Activated naive CD4-positive, alpha-beta T cell (primary cell): Measurements from ENCODE around the gene SLC37A3.
"Not testable (repeated sequence)": the region's sequence is repeated elsewhere in the genome, so short reads cannot be mapped to it uniquely, and the experiment has no call there.

ENCODE experiments used
- DNase-seq, 4 experiments: peaks; one replicate each; lab custom pipeline; 2025; lab: John Stamatoyannopoulos, UW

SLC37A3 gene

GRCh38 chr7:140347218-140347617 lies 51.1 kb downstream of the SLC37A3 start:
- no peak for DNase-seq

- DNase-seq: no peak
These were observed 52.9 kb downstream of the SLC37A3 start for GRCh38 chr7:140345426-140345825.

GRCh38 chr7:140342727-140343514 lies 55.4 kb downstream of the SLC37A3 start:
- no peak for DNase-seq

DNA sequence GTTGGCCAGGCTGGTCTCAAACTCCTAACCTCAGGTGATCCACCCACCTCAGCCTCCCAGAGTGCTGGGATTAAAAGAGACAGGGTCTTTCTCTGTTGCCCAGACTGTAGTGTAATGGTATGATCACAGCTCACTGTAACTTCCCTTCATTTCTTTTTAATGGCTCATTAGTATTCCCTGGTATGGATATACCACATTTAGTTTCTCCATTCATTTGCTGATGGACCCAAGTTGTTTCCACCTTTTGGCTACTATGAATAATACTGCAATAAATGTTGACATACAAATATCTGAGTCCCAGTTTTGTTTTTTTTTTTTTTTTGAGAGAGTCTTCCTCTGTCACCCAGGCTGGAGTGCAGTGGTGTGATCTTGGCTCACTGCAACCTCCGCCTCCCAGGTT lies 59.4 kb downstream of the SLC37A3 start:
- not testable (repeated sequence) for DNase-seq

GRCh38 chr7:140334341-140335057 lies 63.8 kb downstream of the SLC37A3 start:
- DNase-seq: no peak

DNA sequence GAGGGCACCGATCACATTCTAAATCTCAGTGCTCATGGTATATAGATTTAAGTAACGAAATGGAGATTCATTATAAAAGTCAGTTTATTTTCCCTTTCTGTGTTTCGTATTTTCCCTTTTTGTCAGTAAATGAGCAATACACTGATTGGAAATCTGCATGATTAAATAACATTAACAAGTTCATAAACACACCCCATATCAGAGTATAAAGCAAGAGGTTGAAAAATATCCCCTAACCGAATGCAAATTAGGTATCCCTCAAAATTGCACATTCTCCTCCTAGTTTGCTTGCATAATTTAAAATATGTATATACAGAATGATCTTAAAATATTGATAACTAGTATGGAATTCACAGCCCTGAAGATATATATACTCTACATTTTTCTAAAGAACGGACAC lies 64.6 kb downstream of the SLC37A3 start:
- DNase-seq: no peak

DNA sequence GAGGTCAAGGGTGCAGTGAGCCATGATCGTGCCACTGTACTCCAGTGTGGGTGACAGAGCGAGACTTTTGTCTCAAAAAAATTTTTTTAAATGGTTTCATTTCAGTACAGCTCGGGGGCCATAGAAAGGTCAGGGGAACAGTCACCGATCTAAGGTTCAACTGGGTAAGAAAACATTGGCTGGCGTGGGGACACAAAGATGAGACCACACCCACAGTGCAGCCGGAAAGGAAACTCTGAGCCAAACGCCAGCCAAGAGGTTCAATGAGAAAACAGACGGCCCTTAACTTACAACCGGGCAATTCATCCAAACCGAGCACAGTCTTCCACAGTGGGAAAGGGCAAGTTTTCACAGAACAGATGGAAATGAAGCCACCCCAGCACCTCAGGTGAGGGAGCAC lies 65.1 kb downstream of the SLC37A3 start:
- no peak for DNase-seq

GRCh38 chr7:140330595-140330994 lies 67.7 kb downstream of the SLC37A3 start:
- no peak for DNase-seq

DNA sequence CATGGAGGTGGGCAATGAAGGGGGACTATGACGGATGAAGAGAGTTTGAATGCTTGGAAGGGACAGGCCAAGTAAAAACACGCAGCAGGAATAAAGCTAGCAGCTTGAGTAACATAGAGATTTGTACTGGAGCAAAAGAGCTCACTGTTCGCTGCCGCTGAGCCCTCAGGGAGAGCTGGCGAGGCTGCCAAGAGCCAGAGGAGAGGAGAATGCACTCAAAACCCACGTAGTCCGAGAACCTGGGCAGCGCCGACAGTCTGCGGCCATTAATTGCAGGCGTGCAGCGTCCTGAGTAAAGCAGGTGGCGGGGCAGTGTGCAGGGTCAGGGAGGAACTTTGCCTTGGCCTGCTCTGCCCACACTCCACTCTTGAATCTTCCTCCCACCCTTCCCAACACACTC lies 68.2 kb downstream of the SLC37A3 start:
- DNase-seq: no peak

DNA sequence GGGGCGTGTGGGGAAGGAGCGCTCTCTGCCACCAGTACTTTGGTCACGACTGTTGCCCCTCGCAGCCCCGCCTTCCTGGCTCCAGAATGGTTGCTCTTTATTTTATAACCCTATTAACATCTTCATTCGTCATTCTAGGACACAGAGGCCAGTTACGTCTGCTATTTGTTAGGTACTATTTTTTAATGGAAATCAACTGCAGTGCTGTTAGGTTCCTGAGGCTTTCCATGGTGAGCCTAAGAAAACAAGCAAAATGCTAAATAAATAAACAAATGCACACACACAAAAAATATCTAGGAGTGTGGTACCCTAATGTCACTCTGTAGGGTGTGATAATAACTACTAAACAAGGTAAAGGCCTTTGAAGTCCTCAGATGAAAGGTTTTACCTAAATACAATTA lies 71.1 kb downstream of the SLC37A3 start:
- no peak for DNase-seq

DNA sequence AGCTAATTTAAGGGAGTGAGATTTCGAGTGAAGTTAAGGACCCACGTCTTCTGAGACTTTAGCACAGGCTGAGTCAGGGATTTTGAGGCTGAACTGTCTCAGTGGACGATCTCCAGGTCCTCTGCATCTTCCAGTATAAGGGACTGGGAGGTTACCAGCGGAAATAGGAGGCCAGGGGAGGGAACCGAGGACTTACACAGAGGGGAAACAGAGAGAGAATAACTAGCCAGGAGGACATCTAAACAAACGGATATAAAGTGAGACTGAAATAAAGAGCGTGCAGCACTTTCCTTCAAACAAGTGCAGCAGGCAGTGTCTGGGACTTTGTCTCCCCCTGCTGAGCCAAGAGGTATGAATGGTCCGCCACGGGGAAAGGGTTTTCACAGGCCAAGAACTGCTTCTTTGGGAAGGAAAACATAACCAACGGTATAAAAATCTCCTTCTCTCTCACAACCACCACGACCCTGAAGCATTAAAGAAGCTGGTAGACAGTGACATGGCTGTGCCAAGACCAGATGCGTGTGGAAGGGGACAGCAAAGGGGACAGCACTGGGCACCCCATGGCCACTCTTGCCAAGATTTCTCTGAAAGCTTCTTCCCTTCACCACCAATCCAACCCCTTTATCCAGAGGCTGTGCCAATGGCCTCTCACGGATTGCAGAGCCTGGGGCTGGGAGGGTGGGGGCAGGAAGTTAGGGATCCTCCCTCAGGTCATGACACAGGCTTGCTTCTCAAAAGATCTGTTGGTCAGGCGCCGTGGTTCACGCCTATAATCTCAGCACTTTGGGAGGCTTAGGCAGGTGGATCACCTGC lies 72.0 kb downstream of the SLC37A3 start:
- peak in 2 of 4 experiments; percentile 19 to 28 for DNase-seq

DNA sequence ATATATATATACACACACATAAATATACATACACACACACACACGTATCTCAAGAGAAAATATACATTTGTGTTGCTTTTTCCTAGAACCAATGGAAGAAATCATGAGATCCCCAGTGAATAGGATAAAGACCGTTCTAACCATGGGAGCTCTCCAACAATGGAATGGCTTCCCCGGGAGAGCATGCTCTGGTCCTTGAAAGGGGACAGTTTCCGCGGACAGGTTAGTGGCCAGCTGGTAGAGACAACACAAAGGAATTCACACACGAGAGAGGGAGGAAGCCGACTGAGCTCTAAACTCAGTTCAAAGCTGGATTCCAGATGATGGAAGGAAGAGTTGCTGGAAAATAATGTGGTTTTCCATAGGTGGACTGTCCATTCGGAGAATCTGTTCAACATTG lies 72.7 kb downstream of the SLC37A3 start:
- no peak for DNase-seq

DNA sequence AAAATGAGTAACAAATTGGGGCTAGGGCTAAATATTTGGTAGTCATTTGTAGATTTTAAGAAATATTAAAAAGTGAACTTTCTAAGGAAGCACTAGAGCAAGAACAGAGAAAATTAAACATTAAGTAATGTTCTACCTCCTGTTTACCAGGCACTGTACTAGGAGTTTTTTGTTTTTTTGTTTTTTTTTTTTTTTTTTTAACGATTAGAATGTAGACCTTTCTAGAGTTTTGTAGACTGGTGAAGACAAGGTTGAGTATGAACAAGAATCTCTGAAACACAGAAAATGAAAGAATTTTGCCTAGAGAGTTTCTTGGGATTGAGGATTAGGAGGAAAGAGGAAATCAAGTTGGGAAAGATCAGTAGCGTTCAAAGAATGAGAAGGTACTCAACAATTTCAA lies 73.6 kb downstream of the SLC37A3 start:
- DNase-seq: no peak

GRCh38 chr7:140322759-140323158 lies 75.6 kb downstream of the SLC37A3 start:
- no peak for DNase-seq

DNA sequence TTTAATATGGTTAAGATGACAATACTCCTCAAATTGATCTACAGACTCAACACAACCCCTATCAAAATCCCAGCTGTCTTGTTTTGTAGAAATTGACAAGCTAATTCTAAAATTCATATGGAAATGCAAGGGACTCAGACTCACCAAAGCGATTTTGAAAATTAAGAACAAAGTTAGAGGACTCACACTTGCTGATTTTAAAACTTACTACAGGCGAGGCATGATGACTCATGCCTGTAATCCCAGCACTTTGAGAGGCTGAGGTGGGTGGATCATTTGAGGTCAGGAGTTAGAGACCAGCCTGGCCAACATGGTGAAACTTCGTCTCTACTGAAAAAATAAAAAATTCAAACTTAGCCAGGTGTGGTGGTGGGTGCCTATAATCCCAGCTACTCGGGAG lies 78.3 kb downstream of the SLC37A3 start:
- not testable (repeated sequence) for DNase-seq

- DNase-seq: no peak
These were observed 80.3 kb downstream of the SLC37A3 start for GRCh38 chr7:140317999-140318398.

GRCh38 chr7:140317597-140317996 lies 80.7 kb downstream of the SLC37A3 start:
- DNase-seq: no peak

GRCh38 chr7:140316165-140316661 lies 82.1 kb downstream of the SLC37A3 start:
- DNase-seq: no peak

DNA sequence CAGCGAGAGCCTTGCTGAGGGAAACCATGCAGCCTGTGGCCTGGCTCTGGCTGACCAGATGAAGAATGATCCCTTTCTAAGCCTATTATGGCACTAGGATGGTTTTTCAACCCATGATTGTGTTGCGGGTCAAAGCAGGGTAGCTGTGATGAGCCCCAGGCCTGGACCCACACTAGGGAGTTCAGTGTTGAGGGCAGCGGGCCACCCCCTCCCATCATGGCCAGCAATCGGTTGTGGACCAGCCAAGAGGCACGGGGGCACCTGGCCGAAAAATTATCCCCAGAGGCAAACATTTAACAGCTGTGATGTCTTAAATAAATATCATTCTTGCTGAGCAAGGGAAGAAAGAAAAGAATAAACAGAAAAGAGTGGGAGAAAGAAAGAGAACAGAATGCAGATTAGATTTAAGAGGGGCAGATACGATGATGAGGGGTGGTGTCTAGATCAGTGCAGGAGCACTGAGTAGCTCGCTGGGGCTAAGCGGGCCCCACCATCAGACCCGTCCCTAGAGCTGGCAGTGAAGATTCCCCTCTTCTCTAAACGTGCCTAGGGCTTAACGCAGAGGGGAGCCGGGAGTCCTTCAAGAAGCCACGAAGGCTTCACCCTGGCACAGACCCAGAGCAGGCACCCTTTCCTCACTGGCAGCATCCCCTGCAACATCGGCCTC lies 82.7 kb downstream of the SLC37A3 start:
- DNase-seq: no peak

DNA sequence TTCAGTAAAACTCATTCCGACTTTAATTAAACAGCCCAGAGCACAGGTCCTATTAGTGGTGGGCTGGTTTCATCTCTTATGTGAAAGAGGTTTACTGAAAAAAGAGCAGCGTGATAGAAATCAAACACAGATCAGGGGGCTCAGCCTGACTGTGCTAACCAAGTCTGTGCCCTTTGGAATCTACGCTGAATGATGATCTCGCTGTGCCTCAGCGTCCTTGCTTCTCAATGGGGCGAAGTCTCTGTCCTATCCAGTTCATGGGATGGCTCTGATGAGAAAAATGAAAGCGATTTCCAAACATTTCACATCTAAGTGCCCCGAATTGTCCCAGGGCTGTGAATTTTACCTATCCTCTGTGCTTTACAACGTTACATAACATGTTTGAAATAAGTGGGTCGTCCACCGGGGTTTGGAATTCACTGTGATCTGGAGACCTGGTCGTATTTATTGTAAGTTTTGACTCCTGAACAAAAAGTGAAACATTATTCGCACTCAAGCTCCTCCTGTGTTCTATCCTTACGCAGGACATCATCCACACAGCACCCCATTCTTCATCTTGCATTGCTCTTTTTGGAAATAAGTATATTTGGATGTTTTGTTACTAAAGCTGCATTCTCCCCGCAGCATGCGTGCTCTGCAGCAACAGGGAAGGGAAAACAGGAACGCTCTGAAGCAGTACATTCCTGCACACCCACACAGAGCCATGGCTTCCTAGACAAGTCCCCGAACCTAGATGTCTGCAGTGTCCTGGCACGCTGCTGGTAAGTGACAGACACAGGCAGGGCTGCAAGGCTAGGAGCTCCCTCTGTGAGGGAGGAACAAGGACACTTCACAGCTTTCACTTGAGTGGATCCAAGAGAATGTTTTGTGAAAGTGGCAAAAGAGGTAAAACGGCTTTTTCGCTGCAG lies 83.5 kb downstream of the SLC37A3 start:
- no peak for DNase-seq
